HG02840 (cell line): ENCODE measurements around the gene OR2T34.
"Not testable (repeated sequence)": the region's sequence is repeated elsewhere in the genome, so short reads cannot be mapped to it uniquely, and the experiment has no call there.

Experiments used
- ATAC-seq: cut with Tn5 transposase; IDR thresholded peaks from one replicate; pipeline ENCODE4 v1.9.1; 2021; ENCODE audit warnings: mild to moderate bottlenecking, moderate library complexity, moderate number of reproducible peaks; ENCODE audit not compliant: unreplicated experiment, low FRiP score

The OR2T34 gene

DNA sequence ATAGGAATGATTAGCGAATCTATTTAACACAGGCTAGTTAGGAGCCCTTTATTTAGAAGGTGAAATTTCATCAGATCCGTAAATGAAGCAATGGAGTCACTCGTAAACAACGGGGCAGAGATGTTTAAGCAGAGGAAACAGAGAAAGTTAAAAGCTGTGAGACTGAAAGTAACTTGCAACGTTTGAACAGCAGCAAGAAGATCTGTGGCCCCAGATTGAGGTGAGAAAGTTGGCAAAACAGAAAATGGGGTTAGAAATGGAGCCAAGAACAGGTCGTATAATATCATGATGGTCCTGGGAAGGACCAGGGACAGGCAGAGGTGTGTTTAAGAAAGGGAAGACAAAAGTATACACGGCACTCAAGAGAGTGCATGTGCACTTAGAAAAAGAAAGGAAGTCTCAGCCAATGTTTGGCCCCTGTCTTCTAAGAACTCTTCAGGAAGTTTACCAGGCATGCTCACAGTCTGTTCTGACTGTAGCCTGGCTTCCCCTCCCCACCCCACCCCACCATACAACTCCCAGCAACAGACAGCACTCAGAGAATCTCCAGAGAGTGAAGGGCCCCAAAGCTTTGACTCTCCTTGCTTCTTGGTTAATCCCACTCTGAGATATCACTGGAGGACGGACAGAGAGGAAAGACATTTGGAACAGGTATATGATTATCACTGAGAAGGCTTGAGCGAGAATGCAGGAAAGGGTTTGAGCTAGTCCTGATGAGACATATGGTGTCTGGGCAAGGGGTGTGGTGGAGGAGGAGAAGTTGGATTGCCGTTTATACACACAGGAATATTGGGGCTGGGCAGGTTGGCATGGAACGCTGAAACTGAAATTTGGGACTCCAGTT lies 8.8 kb downstream of the OR2T34 start:
- ATAC-seq, result peak; percentile 81

DNA sequence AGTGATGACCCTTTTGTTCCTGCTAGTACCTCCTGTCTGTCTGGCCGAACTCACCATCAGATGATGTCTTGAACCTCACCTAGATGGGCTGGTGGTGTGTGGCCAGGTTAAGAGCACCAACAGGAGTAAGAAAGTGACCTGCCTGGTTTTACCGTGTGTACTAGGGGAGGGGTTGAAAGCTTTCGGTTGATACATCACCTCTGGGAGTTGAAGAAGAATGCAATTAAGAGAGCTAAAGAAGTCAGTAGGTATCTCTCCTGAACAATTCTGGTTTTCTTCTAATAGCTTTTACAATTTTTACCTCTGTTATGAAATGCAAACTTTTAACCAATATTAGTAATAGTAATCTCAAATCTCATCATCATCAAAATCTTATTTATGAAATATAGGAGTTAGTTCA lies 11.9 kb downstream of the OR2T34 start, which contains the start of gene OR2T29:
Gene OR2T29 (minus strand): TSS at position 101 of the 400 bp plus-strand sequence. CDS start 3,281 bp downstream, outside the sequence.
- not testable (repeated sequence) for ATAC-seq

DNA sequence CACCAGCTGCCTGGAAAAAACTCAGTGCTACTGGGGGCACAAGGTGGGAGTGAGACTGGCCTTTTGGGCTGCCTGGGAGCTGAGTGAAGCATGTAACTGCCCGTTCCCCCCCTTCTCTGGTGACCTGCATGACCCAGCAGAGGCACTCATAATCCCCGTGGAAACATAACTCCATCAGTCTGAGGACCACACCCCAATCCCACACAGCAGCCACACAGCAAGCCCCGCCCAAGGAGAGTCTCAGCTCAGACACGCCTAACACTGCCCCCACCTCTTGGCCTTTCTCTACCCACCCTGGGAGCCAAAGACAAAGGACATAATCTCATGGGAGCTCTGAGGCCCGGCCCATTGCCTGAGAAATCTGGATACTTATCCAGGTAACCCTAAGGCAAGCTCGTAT lies 23.5 kb downstream of the OR2T34 start:
- not testable (repeated sequence) for ATAC-seq

DNA sequence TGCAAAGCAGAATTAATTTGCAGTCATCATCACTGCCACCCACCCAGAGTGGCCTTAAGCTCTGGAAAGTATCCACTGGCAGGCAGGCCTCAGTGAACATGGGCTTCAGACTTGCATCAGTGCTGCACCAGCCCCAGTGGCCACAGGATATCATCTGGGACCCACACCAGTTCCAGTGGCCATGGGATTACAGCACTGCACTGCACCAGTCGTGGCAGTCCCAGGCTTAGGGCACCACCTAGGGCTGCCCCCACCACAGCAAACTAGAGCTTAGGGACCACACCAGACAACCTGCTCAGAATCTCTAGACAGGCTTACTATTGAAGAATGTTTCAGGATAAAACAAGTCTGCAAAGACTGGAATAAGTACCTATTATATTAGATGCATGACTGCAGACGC lies 27.2 kb downstream of the OR2T34 start:
- not testable (repeated sequence) for ATAC-seq

DNA sequence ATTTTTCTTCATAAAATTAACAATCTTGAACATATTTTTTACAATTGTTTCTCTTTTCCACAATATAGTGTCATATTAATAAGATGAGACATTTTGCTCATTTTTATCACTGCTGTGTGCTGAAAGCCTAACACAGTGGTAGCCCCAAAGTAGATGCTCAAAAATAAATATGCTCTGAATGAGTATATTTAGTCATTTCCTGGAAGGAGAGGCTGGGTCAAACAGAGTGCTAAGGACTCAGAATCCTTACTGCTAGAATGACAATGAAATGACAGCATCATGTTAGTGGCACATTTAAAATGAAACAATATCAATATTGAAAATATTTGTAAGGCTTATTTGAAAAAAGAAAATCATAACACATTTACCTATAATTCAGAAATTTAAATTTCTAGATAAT lies 37.1 kb downstream of the OR2T34 start:
- ATAC-seq, result not testable (repeated sequence)
